GF-D8 (cell line): ENCODE results near the gene MBOAT2.
"Not testable (repeated sequence)": the region's sequence is repeated elsewhere in the genome, so short reads cannot be mapped to it uniquely, and the experiment has no call there.

Experiments used
- DNase-seq: peaks from one replicate; lab custom pipeline; 2025; lab: John Stamatoyannopoulos, UW

MBOAT2 gene

GRCh38 chr2:8954990-8955389 lies 48.5 kb downstream of the MBOAT2 start:
- DNase-seq: no peak

GRCh38 chr2:8953525-8953924 lies 50.0 kb downstream of the MBOAT2 start:
- no peak for DNase-seq

GRCh38 chr2:8939486-8940114 lies 63.9 kb downstream of the MBOAT2 start:
- no peak for DNase-seq

GRCh38 chr2:8938384-8938783 lies 65.1 kb downstream of the MBOAT2 start:
- DNase-seq: no peak

- DNase-seq: no peak
Observed at GRCh38 chr2:8935982-8936381, 67.5 kb downstream of the MBOAT2 start.

- no peak for DNase-seq
Observed at GRCh38 chr2:8934338-8934737, 69.1 kb downstream of the MBOAT2 start.

- DNase-seq: no peak
Observed at GRCh38 chr2:8932702-8933101, 70.8 kb downstream of the MBOAT2 start.

GRCh38 chr2:8930185-8930584 lies 73.3 kb downstream of the MBOAT2 start:
- not testable (repeated sequence) for DNase-seq

GRCh38 chr2:8929128-8929527 lies 74.4 kb downstream of the MBOAT2 start:
- DNase-seq: no peak

- no peak for DNase-seq
Observed at GRCh38 chr2:8927510-8928455, 75.7 kb downstream of the MBOAT2 start.

- DNase-seq: no peak
Observed at GRCh38 chr2:8926356-8926755, 77.1 kb downstream of the MBOAT2 start.

GRCh38 chr2:8925411-8925810 lies 78.1 kb downstream of the MBOAT2 start:
- no peak for DNase-seq

- DNase-seq: no peak
Observed at GRCh38 chr2:8923183-8923582, 80.3 kb downstream of the MBOAT2 start.

GRCh38 chr2:8922431-8922830 lies 81.1 kb downstream of the MBOAT2 start:
- DNase-seq: no peak

GRCh38 chr2:8918412-8918811 lies 85.1 kb downstream of the MBOAT2 start:
- DNase-seq: no peak

- DNase-seq: no peak
Observed at GRCh38 chr2:8915941-8916340, 87.5 kb downstream of the MBOAT2 start.

GRCh38 chr2:8913767-8914166 lies 89.7 kb downstream of the MBOAT2 start:
- DNase-seq: not testable (repeated sequence)

GRCh38 chr2:8907764-8908288 lies 95.7 kb downstream of the MBOAT2 start:
- DNase-seq: no peak

- DNase-seq: not testable (repeated sequence)
Observed at GRCh38 chr2:8903924-8904323, 99.6 kb downstream of the MBOAT2 start.

- not testable (repeated sequence) for DNase-seq
Observed at GRCh38 chr2:8902757-8903156, 100.7 kb downstream of the MBOAT2 start.

- not testable (repeated sequence) for DNase-seq
Observed at GRCh38 chr2:8897206-8897605, 106.3 kb downstream of the MBOAT2 start.

- DNase-seq: not testable (repeated sequence)
Observed at GRCh38 chr2:8896671-8897070, 106.8 kb downstream of the MBOAT2 start.
